Measurements from ENCODE around the gene RPTOR.

The RPTOR gene

GRCh38 chr17:80838311-80839025, 293.8 kb downstream of the RPTOR start:
- no peak for DNase-seq

- no peak for DNase-seq
Measured at GRCh38 chr17:80839026-80839345, 294.3 kb downstream of the RPTOR start.

DNA sequence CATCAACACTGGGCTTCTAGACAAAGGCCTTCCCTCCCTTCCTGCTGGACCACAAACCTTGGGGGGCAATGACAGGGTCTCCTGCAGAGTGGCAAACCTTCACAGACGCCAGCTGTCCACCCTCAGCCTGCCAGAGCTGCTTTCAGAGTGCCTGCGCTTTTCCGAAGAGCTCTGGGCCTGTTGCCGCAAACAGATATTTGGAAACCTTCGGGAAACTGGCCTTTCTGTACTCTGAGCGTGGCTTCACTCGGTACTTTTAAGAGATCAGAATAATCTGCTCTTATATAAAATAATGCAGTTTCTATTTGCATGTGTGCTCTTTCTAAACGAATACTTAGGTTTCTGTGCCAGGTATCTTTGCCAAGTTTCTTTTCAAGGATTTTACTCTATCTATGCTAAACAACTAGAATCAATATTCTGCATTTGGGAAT, 294.9 kb downstream of the RPTOR start:
- DNase-seq = no peak

GRCh38 chr17:80839970-80840369, 295.3 kb downstream of the RPTOR start:
- DNase-seq = no peak

GRCh38 chr17:80842456-80843013, 297.9 kb downstream of the RPTOR start:
- DNase-seq = no peak

DNA sequence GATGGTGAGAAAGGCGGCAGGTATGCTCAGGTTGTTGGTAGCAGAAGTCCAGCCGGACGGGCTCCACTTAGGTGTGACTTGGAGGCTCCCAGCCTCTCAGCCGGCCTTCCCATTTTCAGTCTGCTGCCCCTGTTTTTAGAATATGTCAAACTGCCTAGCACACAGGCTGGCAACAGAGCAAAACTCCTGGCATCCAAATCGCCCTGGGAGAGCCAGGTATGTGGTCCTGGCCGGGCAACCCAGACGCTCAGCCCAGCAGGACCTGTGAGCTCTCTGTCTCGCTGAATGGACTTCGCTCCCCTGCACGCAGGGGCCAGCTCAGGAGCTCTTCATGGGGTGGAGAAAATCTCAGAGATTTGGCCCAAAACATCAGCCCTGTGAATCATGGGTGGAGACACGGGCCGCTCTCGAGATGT, 299.1 kb downstream of the RPTOR start:
- DNase-seq = no peak

DNA sequence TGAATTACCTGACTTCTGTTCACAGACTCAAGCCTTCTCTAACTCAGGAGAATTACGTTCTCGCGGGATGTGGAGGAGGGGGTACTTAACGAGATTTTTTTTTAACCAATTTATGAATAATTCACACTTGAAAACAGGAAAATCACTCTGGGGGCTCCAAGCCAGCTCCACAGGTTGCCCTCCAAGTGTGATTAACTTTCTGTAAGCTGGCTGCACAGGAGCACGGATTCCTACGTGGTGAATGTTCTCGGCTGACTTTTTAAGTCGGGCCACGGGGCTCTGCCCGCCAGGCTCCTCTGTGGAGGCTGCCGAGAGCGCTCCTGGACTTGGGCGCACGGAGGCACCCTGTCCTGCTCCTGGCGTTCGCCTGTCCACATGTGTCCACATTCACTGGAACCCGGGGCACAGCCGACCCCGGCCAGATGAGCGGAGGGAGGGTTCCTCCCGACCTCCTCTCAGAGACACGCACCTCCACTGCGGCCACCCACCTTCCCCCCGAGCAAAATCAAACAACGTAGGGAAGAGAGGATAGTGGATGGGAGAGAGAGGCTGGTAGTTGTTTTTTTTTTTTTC, 299.9 kb downstream of the RPTOR start:
- no peak for DNase-seq

- no peak for DNase-seq
Measured at GRCh38 chr17:80845069-80845862, 300.6 kb downstream of the RPTOR start.

DNA sequence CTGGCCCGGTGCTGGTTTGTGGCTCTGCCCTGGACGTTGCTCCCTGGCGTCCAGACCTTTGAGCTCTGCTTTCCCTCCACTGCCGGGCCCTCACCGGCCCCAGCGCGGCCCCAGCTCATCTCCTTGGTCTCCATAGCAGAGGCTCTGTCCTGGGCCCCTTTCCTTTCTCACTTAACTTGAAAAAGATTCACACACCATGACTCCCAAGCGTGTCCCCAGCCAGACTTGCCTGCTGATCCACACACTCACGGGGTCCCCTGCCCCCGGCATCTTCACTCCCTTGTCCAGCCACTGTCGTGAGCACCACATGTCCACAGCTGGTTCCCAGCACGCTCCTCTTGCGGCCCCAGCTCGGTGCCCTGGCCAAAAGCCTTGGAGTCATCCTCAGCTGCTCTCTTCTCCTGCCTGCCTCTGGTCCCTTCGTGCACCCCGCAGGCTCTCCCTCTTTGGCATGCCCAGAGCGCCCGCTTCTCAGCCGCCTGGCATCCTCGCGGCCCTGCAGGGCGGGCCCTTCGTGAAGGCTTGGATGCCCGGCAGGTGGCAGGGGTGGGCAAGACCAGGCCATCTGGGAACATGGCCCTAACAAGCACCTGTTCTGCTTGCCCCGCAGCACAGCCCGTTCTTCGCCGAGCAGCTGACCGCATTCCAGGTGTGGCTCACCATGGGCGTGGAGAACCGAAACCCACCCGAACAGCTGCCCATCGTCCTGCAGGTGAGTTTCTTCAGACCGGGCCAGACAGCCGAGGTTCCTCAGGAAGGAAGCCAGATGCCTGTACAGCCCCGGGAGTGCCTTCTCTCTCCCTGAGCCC, 301.4 kb downstream of the RPTOR start:
- DNase-seq = no peak

DNA sequence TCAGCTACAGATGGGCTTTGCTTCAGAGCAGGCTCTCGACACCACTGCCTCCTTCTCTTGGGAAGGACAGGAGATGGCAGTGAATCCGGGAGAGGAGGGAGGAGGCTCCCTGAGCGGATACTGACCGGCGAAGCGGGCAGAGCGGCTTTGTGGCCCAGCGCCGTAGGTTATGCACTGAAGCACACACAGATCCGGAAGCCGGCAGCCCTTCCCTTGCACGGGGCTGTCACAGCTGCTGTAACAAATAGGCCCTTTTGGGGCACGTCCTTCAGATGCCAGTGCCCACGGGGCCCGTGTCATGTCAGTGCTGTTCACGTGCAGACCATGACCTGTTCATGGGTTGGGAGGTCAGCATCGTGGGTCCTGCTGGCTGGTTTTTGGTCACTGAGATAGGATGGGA, 302.3 kb downstream of the RPTOR start:
- no peak for DNase-seq

DNA sequence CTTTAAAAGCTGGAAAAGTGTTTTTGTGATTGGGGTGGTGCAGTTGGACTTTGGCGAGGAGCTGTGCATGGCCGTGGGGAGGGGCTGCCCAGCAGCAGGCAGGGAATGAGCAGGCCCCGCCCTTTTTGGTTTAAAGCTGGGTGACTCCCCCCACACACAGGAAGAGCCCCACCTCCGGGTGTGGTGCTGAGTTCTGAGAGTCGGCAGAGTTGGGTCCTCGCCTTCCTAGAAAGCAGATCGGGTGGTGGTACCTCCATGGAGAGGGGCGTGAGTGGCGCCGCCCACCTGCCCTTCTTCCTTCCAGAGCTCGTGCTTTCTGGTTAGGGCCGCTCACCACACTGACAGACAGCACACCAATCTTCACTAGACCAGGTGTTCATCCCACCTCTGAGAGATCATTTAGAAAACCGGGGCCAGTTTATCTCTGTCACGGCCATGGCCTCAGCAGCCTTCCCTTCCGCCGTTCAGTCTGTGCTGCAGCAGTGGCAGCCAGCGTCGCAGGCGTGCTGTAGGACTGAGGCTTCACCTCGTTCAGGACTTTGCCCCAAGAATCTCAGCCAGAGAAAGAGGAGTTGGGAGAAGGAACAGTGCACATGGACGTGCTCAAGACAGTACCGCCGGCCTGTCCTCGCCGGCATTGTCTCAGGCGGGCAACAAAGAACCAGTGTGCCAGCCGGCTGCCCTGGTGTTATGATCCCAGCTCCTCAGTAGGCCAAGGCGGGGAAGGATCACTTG, 303.0 kb downstream of the RPTOR start:
- no peak for DNase-seq

DNA sequence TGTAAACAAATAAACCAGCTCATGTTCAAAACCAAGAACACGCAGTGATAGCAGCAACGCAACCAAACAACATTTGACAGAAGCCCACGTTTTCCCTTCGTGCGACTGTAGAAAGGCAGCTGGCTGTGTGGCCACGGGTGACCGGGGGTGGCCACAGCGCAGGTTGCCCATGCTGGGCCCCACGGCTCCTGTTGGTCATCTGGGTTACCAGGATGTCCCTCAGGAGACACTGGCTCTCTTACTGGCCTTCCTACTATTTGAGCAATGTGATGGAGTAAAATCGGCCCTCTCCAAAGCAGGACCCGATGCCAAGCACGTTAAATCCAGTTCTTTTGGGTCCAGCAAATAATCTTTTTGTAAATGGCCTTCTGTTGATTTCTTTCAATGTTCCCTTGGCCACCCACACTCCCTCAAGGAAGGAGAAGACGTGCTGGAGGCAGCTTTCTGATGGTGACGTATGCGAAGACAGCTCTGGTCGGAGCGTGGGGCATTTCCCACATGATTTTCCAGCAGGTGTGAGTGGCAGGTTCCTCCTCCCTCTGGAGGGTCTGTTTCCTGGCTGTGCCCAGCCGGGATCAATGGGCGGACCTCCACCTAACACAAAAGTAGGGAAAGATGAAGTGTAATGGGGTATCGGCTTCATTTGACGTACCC, 303.9 kb downstream of the RPTOR start:
- no peak for DNase-seq

DNA sequence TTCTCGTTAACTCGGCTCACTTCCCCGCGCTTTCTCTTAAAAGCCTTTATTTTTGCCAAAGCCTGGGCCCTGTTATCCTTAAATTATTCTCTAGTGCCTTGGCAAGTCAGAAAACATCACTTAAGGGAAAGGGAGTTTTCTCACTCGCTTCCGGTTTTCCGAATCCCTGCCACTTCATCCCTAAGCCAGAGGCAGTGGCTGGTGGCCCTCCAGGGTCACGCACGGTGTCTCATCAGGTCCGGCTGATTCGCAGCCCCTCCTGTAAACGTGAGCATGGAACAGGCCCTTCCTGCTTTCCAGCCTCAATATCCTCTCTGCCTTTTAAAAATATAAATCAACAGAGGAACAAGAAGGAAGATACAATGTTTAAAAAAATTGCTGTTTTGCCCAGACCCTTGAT, 304.5 kb downstream of the RPTOR start:
- no peak for DNase-seq

DNA sequence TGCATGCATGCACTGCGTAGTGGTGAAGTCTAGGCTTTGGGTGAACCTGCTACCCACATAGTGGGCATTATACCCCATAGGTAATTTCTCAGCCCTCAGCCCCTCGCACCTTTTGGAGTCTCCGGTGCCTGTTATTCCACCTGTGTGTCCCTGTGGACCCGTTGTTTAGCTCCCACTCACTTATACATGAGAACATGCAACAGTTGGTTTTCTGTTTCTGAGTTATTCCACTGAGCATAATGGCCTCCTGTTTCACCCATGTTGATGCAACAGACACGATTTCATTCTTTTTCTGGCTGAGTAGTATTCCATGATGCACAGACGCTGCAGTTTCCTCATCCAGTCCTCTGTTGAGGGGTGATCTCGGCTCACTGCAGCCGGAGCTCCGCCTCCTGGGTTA, 305.5 kb downstream of the RPTOR start:
- DNase-seq = no peak

DNA sequence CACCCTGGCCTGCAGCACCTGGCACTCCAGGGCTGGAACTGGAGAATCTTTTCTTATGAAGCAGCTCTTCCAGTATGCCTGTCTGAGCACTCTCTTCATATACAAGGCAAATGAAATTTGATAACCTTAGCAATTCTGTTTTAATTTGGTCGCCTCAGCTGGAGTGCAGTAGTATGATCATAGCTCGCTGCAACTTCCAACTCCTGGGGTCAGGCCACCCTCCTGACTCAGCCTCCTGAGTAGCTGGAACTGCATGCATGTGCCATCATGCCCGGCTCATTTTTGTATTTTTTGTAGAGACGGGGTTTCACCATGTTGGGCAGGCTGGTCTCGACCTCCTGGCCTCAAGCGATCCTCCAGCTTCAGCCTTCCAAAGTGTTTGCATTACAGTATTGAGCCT, 306.2 kb downstream of the RPTOR start:
- no peak for DNase-seq

- no peak for DNase-seq
Measured at GRCh38 chr17:80851277-80851925, 306.8 kb downstream of the RPTOR start.

GRCh38 chr17:80852476-80853015, 307.9 kb downstream of the RPTOR start:
- no peak for DNase-seq

DNA sequence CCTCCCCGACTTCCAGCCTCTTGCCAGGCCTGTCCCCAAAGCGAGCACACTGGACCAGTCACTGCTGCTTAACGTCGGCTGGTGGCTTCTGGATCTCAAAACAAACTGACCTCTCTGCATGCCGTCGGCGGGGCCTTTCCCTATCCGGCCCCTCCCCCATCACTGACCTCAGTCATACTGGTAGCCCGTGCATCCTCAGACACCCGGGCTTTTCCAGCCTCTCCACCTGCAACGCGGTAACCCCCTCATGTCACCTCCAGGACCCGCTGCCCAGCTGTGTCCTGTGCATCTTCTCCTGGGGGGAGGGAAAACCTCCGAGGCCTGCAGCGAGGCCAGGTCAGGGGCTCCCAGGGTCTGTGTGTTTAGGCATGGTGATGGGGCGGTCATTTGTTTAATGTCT, 308.4 kb downstream of the RPTOR start:
- no peak for DNase-seq

- no peak for DNase-seq
Measured at GRCh38 chr17:80854220-80854619, 309.6 kb downstream of the RPTOR start.

GRCh38 chr17:80855196-80855947, 310.7 kb downstream of the RPTOR start:
- no peak for DNase-seq

Data from amniotic stem cell (primary cell).